SK-N-MC (cell line): ENCODE measurements around the gene RTL5.
"Not testable (repeated sequence)": the region's sequence is repeated elsewhere in the genome, so short reads cannot be mapped to it uniquely, and the experiment has no call there.

Experiments
- DNase-seq: peaks from one replicate; pipeline ENCODE4 v3.0.0-alpha.2; 2011; ENCODE audit warnings: low read depth, low spot score
- H3K27ac ChIP-seq: fragments of 200-600 bp; sonication (generic); 2 replicates; pipeline ENCODE4 v1.5.1; 2016; ENCODE audit warnings: mixed run types
- H3K36me3 ChIP-seq: fragments of 200-600 bp; sonication (generic); 2 replicates; pipeline ENCODE4 v1.6.1; 2017; ENCODE audit warnings: antibody characterized with exemption, low read length, mixed read lengths; ENCODE audit not compliant: insufficient read depth
- H3K4me3 ChIP-seq: fragments of 200-600 bp; sonication (generic); 2 replicates; pipeline ENCODE4 v1.5.1; 2016
- H3K9ac ChIP-seq: fragments of 200-600 bp; sonication (generic); 2 replicates; pipeline ENCODE4 v1.8.0; 2017; ENCODE audit warnings: mixed run types, mixed read lengths; ENCODE audit not compliant: insufficient read length
- H3K9me3 ChIP-seq: fragments of 200-600 bp; sonication (generic); 2 replicates; pipeline ENCODE4 v1.6.1; 2017; ENCODE audit warnings: low read depth, mild to moderate bottlenecking, antibody characterized with exemption, low read length, moderate library complexity, mixed read lengths
- EZH2 ChIP-seq: fragments of 200-600 bp; sonication (generic); IDR thresholded peaks from one replicate; pipeline ENCODE4 v1.6.1; 2017; ENCODE audit warnings: antibody characterized with exemption
- FOXP2 ChIP-seq: optimal IDR thresholded peaks from 2 replicates; pipeline ENCODE3; 2011; ENCODE audit warnings: mild to moderate bottlenecking, moderate library complexity; ENCODE audit not compliant: insufficient read depth; ENCODE audit errors: extremely low read length, control extremely low read depth
- POLR2AphosphoS5 ChIP-seq: IDR thresholded peaks from 2 replicates; pipeline ENCODE4 v1.6.1; 2012; ENCODE audit warnings: mild to moderate bottlenecking, low read depth, low read length, borderline replicate concordance

The RTL5 gene

DNA sequence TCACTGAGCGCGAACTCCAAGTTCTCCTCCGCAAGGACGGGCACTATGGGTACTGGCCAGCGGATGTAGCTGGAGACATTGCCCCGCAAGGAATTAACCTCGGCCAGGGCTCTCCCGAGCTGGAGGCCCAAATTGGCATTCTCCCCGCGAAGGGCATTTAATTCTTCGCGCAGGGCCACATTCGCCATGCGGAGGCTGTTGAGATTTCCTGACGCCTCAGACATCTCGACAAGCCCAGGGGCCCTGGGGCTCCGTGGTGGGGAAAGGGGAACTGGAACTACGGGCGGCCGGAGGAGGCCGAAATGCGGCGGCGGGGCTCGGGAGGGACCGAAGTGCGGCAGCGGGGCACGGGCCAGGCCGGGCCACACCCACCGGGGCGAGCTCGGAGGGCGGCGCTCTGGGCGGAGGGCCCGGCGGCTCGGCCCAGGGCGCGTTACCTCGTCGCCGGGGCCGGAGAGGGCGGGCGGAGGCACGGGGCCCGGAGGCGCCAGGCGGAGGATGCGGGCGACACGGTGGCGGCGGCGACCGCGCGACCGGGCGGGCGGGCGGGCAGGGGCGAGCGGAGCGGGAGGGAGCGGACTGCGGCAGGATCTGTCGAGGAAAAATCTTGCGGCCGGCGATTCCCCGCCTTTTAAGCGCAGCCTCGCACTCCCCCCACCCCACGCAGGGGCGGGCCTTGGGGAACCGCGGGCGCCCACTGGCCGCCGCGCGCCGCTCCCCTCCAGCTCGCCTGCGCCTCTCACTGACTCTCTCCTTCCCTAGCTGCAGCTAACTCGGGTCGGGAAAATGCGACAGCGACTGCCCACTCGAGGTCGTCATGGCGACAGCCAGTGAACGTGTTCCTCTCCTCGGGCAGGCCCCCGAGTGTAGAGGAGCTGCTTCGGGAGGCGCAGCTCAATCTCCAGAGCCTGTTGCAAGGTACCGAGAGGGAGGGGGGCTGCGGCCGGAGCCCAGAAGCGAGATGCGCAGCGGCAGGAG, at the start of gene RTL5:
RTL5 (minus strand) TSS at position 599 of the 978 bp plus-strand sequence.
- no peaks in the 10 kb centered on the region for H3K36me3 ChIP-seq
- no peak within 1 kb of the TSS for H3K9ac ChIP-seq
- no peak for DNase-seq
- TF ChIP-seq FOXP2: no peak
- peak; percentile 11 for TF ChIP-seq EZH2
- no peaks in the 10 kb centered on the region for H3K9me3 ChIP-seq
- peak within 1 kb of the TSS; percentile 58 for H3K4me3 ChIP-seq
- H3K27ac ChIP-seq: no peak within 1 kb of the TSS

DNA sequence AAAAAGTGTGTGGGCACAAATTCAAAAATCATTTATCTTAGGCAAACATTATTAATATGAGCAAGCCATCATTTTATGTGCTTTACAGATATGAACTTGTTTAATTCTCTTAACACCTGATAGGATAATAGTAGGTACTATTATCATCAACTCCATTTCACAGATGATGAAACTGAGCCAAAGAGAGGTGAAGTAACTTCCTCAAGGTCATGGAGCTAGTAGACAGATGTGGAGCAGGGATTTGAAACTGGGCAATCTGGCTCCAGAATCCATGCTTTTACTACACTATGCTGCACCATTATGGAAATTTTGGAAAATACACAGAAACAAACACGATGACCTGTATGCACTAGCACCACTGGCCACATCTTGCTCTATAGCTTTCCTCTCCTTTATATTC, 48.8 kb upstream of the RTL5 start:
- H3K9ac ChIP-seq: peak overlapping the region; percentile 91

GRCh38 chrX:72176981-72177380, 45.3 kb upstream of the RTL5 start:
- Histone ChIP-seq H3K27ac (no peak overlapping the region), H3K4me3 (no peak overlapping the region), H3K36me3 (no peaks in the 10 kb centered on the region), H3K9ac (no peak overlapping the region), H3K9me3 (no peaks in the 10 kb centered on the region)
- no peak for DNase-seq
- no peak for TF ChIP-seq FOXP2
- TF ChIP-seq EZH2: no peak
- no peak for TF ChIP-seq POLR2AphosphoS5

More for the DNA sequence above, 48.8 kb upstream of the RTL5 start:
- Histone ChIP-seq H3K36me3 (no peaks in the 10 kb centered on the region), H3K9me3 (no peaks in the 10 kb centered on the region), H3K27ac (peak overlapping the region; percentile 90), H3K4me3 (peak overlapping the region; percentile 90)
- DNase-seq: no peak
- TF ChIP-seq EZH2: no peak
- no peak for TF ChIP-seq FOXP2
- TF ChIP-seq POLR2AphosphoS5: no peak

- not testable (repeated sequence) for H3K36me3 ChIP-seq, H3K27ac ChIP-seq, DNase-seq, H3K9ac ChIP-seq, H3K9me3 ChIP-seq, H3K4me3 ChIP-seq
Measured at GRCh38 chrX:72176289-72176688, 44.6 kb upstream of the RTL5 start.

DNA sequence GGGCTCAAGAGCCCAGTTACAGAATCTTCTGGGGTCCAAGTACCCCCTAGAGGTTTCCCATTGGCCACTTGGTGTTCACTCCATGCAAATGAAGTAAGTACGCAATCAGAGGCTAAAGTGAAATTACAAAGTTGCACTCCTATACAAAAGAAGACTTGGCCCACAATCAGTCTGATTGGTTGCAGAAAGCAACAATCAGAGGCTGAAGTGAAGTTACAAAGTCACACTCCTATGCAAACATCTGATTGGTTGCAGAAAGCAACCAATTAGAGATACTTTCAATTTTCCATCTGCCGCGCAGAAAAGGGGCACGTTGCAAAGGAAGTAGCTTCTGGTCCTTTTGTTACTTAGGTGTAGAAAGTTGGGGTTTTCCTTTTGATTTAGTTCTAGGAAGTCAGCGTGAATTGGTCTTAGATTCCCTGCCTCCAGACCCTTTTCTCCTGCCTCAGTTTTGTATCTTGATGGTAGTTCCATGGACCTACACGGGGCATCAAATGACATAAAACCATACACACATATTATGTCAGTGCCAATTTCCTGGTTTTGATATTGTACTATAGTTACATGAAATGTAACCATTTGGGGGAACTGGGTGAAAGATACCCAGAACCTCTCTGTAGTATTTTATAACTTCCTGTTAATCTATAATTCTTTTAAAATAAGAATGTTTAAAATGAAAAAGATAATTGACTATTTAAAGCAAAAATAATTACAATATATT, 37.5 kb upstream of the RTL5 start:
- Histone ChIP-seq H3K4me3 (no peak overlapping the region), H3K36me3 (no peaks in the 10 kb centered on the region), H3K9me3 (no peaks in the 10 kb centered on the region), H3K9ac (no peak overlapping the region), H3K27ac (no peak overlapping the region)
- no peak for DNase-seq
- TF ChIP-seq FOXP2: no peak
- no peak for TF ChIP-seq EZH2
- no peak for TF ChIP-seq POLR2AphosphoS5

GRCh38 chrX:72165551-72165950, 33.8 kb upstream of the RTL5 start:
- no peaks in the 10 kb centered on the region for H3K36me3 ChIP-seq
- no peaks in the 10 kb centered on the region for H3K9me3 ChIP-seq
- no peak for DNase-seq
- no peak overlapping the region for H3K27ac ChIP-seq
- H3K9ac ChIP-seq: no peak overlapping the region
- no peak overlapping the region for H3K4me3 ChIP-seq
- TF ChIP-seq EZH2: no peak
- no peak for TF ChIP-seq FOXP2
- no peak for TF ChIP-seq POLR2AphosphoS5

- H3K9ac ChIP-seq: no peak overlapping the region
- H3K4me3 ChIP-seq: no peak overlapping the region
- no peak overlapping the region for H3K27ac ChIP-seq
- no peak for DNase-seq
- no peak for TF ChIP-seq EZH2
- TF ChIP-seq FOXP2: no peak
- no peak for TF ChIP-seq POLR2AphosphoS5
- H3K36me3 ChIP-seq: no peaks in the 10 kb centered on the region
- no peaks in the 10 kb centered on the region for H3K9me3 ChIP-seq
Measured at GRCh38 chrX:72159769-72160168, 28.1 kb upstream of the RTL5 start.

GRCh38 chrX:72158773-72159172, 27.1 kb upstream of the RTL5 start:
- H3K27ac ChIP-seq: no peak overlapping the region
- no peak overlapping the region for H3K9ac ChIP-seq
- no peaks in the 10 kb centered on the region for H3K36me3 ChIP-seq
- no peak overlapping the region for H3K4me3 ChIP-seq
- H3K9me3 ChIP-seq: no peaks in the 10 kb centered on the region
- no peak for DNase-seq
- TF ChIP-seq POLR2AphosphoS5 (no peak), FOXP2 (no peak), EZH2 (no peak)
